A673 (cell line): ENCODE data around the gene ANK2. TPM values are rescaled to one million over a fixed set of nuclear protein-coding genes. Genes with fewer than 3 reads are reported as not detected.

Experiments
- BruUV-seq: library from RNA; stranded (reverse); fragments of 400-500 nt; replicated peaks from 2 replicates; lab custom pipeline; 2021; lab: Mats Ljungman, UMichigan
- CTCF ChIA-PET: fragments of 300-600 bp; sonication (Branson Sonifier 250); formaldehyde crosslinking; loops from one replicate; lab custom pipeline; 2022; ENCODE audit warnings: antibody characterized with exemption; lab: Charles Lee
- POLR2A ChIA-PET: fragments of 300-600 bp; sonication (Branson Sonifier 250); formaldehyde crosslinking; loops from one replicate; lab custom pipeline; 2022; ENCODE audit warnings: antibody characterized with exemption; ENCODE audit not compliant: low non-redundant PET; lab: Charles Lee
- DNase-seq: peaks from one replicate; pipeline ENCODE4 v3.0.0-alpha.2; 2015; ENCODE audit warnings: low spot score
- H3K27ac ChIP-seq: fragments of 200-600 bp; sonication (generic); 2 replicates; pipeline ENCODE4 v1.5.1; 2016; ENCODE audit warnings: mixed run types, low read depth, mild to moderate bottlenecking, mixed read lengths, antibody characterized with exemption, low read length; ENCODE audit not compliant: poor library complexity, severe bottlenecking
- H3K27me3 ChIP-seq: fragments of 200-600 bp; sonication (generic); replicated peaks from 2 replicates; pipeline ENCODE4 v1.6.1; 2017; ENCODE audit warnings: mixed run types, low read depth, mild to moderate bottlenecking, mixed read lengths, antibody characterized with exemption, low read length; ENCODE audit not compliant: insufficient read depth, poor library complexity
- H3K36me3 ChIP-seq: fragments of 200-600 bp; sonication (generic); 2 replicates; pipeline ENCODE4 v1.6.1; 2016; ENCODE audit warnings: mixed run types, mild to moderate bottlenecking, mixed read lengths, antibody characterized with exemption, low read length; ENCODE audit not compliant: insufficient read depth, poor library complexity, severe bottlenecking
- H3K4me1 ChIP-seq: fragments of 200-600 bp; sonication (generic); 2 replicates; pipeline ENCODE4 v1.6.1; 2017; ENCODE audit warnings: mixed run types, mild to moderate bottlenecking, mixed read lengths, antibody characterized with exemption, low read length; ENCODE audit not compliant: insufficient read depth, poor library complexity, severe bottlenecking
- H3K4me3 ChIP-seq: fragments of 200-600 bp; sonication (generic); 2 replicates; pipeline ENCODE4 v1.5.1; 2016; ENCODE audit warnings: low read depth, mixed run types, mild to moderate bottlenecking, mixed read lengths, low read length; ENCODE audit not compliant: poor library complexity, severe bottlenecking
- H3K9me3 ChIP-seq: fragments of 200-600 bp; sonication (generic); 2 replicates; pipeline ENCODE4 v1.6.1; 2016; ENCODE audit warnings: mixed run types, low read depth, mild to moderate bottlenecking, mixed read lengths, antibody characterized with exemption, low read length; ENCODE audit not compliant: poor library complexity, severe bottlenecking
- EZH2 ChIP-seq: fragments of 200-600 bp; sonication (generic); IDR thresholded peaks from 2 replicates; pipeline ENCODE4 v1.6.1; 2017; ENCODE audit warnings: borderline replicate concordance, low read depth, mild to moderate bottlenecking, mixed read lengths, antibody characterized with exemption, low read length; ENCODE audit not compliant: poor library complexity, severe bottlenecking
- intact Hi-C: fragments of 100-400 bp; cut with micrococcal nuclease; formaldehyde crosslinking; loops from one replicate; pipeline ENCODE4 v1.10.0; 2022; ENCODE audit not compliant: unreplicated experiment
- total RNA-seq: library from RNA; stranded (reverse); gene quantifications from 2 replicates; pipeline ENCODE4 v1.2.3, GENCODE V29; 2021
- TF ChIP-seq, protein P1 (sequence below): fragments of 300-800, 200-600 bp; sonication (generic); conservative IDR thresholded peaks from 2 replicates; pipeline ENCODE4 v1.5.1; 2017; ENCODE audit warnings: low read depth, mild to moderate bottlenecking, antibody characterized with exemption, low read length, moderate library complexity, mixed read lengths

The ANK2 gene
- total RNA-seq, 1 experiment from 2014 or later = 12.7 TPM

DNA sequence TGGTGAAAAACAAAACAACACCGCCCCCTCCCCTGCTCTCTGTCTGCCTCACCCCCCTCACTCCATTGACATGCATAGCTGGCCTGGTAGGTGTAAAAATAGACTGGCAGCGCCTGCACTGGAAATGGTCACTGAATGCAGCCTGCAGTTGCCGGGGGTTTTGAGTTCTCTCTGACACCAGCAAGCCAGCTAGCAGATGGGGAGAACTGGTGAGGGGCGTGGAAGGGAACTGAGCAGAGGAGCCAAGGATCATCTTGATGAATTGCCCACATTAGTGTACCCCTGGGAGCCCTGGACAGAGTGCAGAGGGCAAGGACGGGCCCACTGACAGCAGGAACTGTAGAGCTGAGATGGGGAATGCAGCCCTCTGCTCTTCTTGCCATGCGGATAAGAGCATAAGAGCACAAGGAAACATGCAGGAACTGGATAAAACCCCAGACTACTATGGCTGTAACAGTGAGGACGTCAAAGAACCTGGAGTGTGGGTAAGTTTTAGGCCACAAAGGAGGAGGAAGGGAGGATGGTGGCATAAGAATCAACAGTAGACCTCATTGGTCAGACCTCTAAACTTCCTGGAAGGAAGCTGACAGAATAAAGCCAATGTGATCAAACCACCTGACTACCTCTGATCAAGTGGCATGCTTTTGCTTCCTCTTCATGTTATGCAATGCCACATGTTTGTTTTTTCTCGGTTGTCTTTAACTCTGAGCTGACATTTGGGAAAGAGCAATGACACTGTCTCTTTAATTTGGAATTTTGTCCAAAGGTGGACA, 96.3 kb downstream of the ANK2 start:
- Histone ChIP-seq H3K4me1 (no peaks in the 10 kb centered on the region), H3K4me3 (no peak overlapping the region), H3K9me3 (no peaks in the 10 kb centered on the region), H3K27me3 (no peaks in the 10 kb centered on the region), H3K27ac (no peak overlapping the region), H3K36me3 (no peaks in the 10 kb centered on the region)
- POLR2A ChIA-PET = no interaction called here
- intact Hi-C loops = no loop called here
- BruUV-seq = no TSS peak
- CTCF ChIA-PET = no interaction called here
- DNase-seq = no peak
- TF ChIP-seq, protein P1, sequence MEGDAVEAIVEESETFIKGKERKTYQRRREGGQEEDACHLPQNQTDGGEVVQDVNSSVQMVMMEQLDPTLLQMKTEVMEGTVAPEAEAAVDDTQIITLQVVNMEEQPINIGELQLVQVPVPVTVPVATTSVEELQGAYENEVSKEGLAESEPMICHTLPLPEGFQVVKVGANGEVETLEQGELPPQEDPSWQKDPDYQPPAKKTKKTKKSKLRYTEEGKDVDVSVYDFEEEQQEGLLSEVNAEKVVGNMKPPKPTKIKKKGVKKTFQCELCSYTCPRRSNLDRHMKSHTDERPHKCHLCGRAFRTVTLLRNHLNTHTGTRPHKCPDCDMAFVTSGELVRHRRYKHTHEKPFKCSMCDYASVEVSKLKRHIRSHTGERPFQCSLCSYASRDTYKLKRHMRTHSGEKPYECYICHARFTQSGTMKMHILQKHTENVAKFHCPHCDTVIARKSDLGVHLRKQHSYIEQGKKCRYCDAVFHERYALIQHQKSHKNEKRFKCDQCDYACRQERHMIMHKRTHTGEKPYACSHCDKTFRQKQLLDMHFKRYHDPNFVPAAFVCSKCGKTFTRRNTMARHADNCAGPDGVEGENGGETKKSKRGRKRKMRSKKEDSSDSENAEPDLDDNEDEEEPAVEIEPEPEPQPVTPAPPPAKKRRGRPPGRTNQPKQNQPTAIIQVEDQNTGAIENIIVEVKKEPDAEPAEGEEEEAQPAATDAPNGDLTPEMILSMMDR = no peak
- no peak for TF ChIP-seq EZH2

DNA sequence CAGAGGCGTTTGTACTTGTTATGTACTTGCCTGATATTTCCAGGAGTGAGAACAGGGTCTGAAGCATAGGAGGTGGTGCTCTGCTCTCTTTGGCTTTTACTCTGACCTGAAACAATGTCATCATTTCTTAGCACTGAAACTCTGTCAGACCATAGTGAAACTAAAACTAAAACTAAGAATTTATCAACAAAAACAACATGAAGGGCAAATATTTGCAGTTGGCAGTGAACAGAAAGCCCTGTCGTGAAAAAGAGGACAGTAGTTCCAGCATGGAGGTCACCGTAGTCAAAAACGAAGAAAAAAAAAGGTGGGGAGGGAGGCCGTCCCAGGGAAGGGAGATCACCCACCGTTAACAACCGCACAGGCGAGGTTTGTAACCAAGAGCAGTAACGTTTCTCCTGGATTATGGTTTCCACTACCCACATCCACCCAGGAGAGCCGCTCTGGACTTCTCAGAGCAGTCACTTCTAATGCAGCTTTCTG, 97.5 kb downstream of the ANK2 start:
- Histone ChIP-seq H3K9me3 (no peaks in the 10 kb centered on the region), H3K36me3 (no peaks in the 10 kb centered on the region), H3K4me3 (no peak overlapping the region), H3K27ac (no peak overlapping the region), H3K27me3 (no peaks in the 10 kb centered on the region), H3K4me1 (no peaks in the 10 kb centered on the region)
- ChIA-PET CTCF (no interaction called here), POLR2A (no interaction called here)
- no TSS peak for BruUV-seq
- no peak for DNase-seq
- intact Hi-C loops = no loop called here
- TF ChIP-seq, protein P1 = no peak
- no peak for TF ChIP-seq EZH2

DNA sequence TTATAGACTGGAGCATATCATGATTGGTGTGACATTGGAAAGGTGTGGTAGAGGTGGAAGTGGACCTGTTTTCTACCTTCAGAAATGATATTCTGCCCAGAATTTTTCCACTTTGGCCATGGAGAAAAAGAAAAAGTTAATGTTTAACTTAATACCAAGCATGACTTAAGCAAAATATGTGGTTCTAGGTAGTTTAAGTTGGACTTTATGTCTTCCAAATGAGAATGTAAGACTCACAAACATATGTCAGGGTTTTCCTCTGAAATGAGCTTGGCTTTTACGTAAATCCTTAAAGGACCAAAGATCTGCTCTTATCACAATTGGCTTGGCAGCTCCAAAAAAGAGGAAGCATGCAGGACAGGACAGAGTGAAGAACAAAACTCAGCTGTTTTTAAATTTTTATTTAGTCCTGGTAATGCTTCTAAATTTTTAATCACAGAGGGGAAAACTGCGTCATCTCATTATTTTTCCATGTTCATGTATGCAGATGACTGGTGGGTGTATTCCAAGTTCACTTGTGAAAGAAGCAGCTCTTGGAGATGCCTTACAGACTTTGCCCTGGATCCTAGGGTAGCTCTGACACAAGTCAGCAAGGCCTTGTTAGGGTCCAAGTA, 98.2 kb downstream of the ANK2 start:
- H3K36me3 ChIP-seq = no peaks in the 10 kb centered on the region

More for the DNA sequence above, 98.2 kb downstream of the ANK2 start:
- no peak for DNase-seq
- Histone ChIP-seq H3K4me1 (no peaks in the 10 kb centered on the region), H3K9me3 (no peaks in the 10 kb centered on the region), H3K27me3 (no peaks in the 10 kb centered on the region), H3K27ac (no peak overlapping the region), H3K4me3 (no peak overlapping the region)
- no TSS peak for BruUV-seq
- no peak for TF ChIP-seq EZH2
- TF ChIP-seq, protein P1 = no peak
- ChIA-PET CTCF (no interaction called here), POLR2A (no interaction called here)
- intact Hi-C loops = no loop called here
